HCT116 (cell line): ENCODE data around the gene TMEM205. TPM values are rescaled to one million over a fixed set of nuclear protein-coding genes. Genes with fewer than 3 reads are reported as not detected.
A peak's percentile ranks its signal among the peaks of the same experiment; 100 is the strongest.

Experiments
- ATAC-seq: fragments of 200-7000 bp; cut with Tn5 transposase; 2 replicates; pipeline ENCODE4 v1.9.1; 2020; ENCODE audit warnings: mild to moderate bottlenecking, moderate library complexity
- BruUV-seq: library from RNA; stranded (reverse); fragments of 400-500 nt; replicated peaks from 2 replicates; lab custom pipeline; 2021; lab: Mats Ljungman, UMichigan
- CTCF ChIA-PET: fragments of 300-600 bp; sonication (Branson Sonifier 250); formaldehyde crosslinking; loops from one replicate; lab custom pipeline; 2021; ENCODE audit warnings: antibody characterized with exemption; lab: Charles Lee
- POLR2A ChIA-PET: fragments of 300-600, 350-600 bp; sonication (Branson Sonifier 250); formaldehyde crosslinking; loops from one replicate; lab custom pipeline; 2021; ENCODE audit warnings: antibody characterized with exemption; lab: Charles Lee
- RAD21 ChIA-PET, 2 experiments: fragments of 300-600 bp; sonication (Branson Sonifier 250); formaldehyde crosslinking; loops; one replicate each; lab custom pipeline; 2023; ENCODE audit warnings: low total read pairs in 2 of 2; ENCODE audit not compliant: uncharacterized antibody in 2 of 2, unreplicated experiment in 2 of 2, low non-redundant PET in 1 of 2; lab: Charles Lee
- DNase-seq: peaks from one replicate; pipeline ENCODE4 v3.0.0-alpha.2; 2010; ENCODE audit warnings: low read depth, low spot score
- H2AFZ ChIP-seq: fragments of 200-600 bp; shearing (Covaris generic), sonication (generic); 2 replicates; pipeline ENCODE4 v1.6.1; 2017; ENCODE audit warnings: low read depth, mixed run types, mixed read lengths, antibody characterized with exemption, low read length; ENCODE audit not compliant: poor library complexity, severe bottlenecking
- H3K27ac ChIP-seq: 2 replicates; pipeline ENCODE4 v1.5.1; 2012; ENCODE audit warnings: low read depth, low read length
- H3K27me3 ChIP-seq: fragments of 200-600 bp; sonication (generic); 2 replicates; pipeline ENCODE4 v1.6.1; 2016; ENCODE audit warnings: mixed run types, low read length, mixed read lengths; ENCODE audit not compliant: insufficient read depth
- H3K36me3 ChIP-seq, 2 experiments: fragments of 200-500 bp in 1 of 2; fragments of 200-600 bp in 1 of 2; sonication (Bioruptor generic) in 1 of 2; sonication (generic) in 1 of 2; 2 replicates each; pipeline versions ENCODE4 v1.5.1 to v1.6.1; 2014 to 2016; ENCODE audit warnings: low read length in 2 of 2, inconsistent platforms in 1 of 2, mixed read lengths in 1 of 2, mixed run types in 1 of 2; ENCODE audit not compliant: insufficient read depth in 2 of 2, control insufficient read depth in 1 of 2
- H3K4me1 ChIP-seq, 2 experiments: fragments of 200-600 bp in 1 of 2; sonication (generic) in 1 of 2; 2 replicates each; pipeline versions ENCODE4 v1.5.1 to v1.6.1; 2012 to 2017; ENCODE audit warnings: low read length in 2 of 2, inconsistent platforms in 1 of 2, mild to moderate bottlenecking in 1 of 2, mixed read lengths in 1 of 2, mixed run types in 1 of 2, moderate library complexity in 1 of 2; ENCODE audit not compliant: insufficient read depth in 2 of 2, control insufficient read depth in 1 of 2
- H3K4me2 ChIP-seq: fragments of 200-600 bp; sonication (generic); 2 replicates; pipeline ENCODE4 v1.6.1; 2017; ENCODE audit warnings: mixed run types, low read length, mixed read lengths
- H3K4me3 ChIP-seq, 2 experiments: fragments of 200-600 bp in 1 of 2; sonication (generic) in 1 of 2; replicated peaks in 1 of 2; 2 replicates each; pipeline ENCODE4 v1.5.1; 2011 to 2016; ENCODE audit warnings: low read length in 2 of 2, control low read depth in 1 of 2, low read depth in 1 of 2, mild to moderate bottlenecking in 1 of 2, mixed read lengths in 1 of 2, mixed run types in 1 of 2
- H3K79me2 ChIP-seq: fragments of 200-600 bp; sonication (generic); 2 replicates; pipeline ENCODE4 v1.6.1; 2017; ENCODE audit warnings: mild to moderate bottlenecking, mixed run types, low read length, moderate library complexity, mixed read lengths; ENCODE audit not compliant: insufficient read depth
- H3K9ac ChIP-seq: fragments of 200-600 bp; sonication (generic); 2 replicates; pipeline ENCODE4 v1.6.1; 2016; ENCODE audit warnings: low read length, mixed read lengths
- H3K9me2 ChIP-seq: fragments of 200-600 bp; sonication (generic), shearing (Covaris generic); 2 replicates; pipeline ENCODE4 v1.6.1; 2017; ENCODE audit warnings: mixed run types, mild to moderate bottlenecking, moderate library complexity; ENCODE audit not compliant: insufficient read depth
- H3K9me3 ChIP-seq, 2 experiments: fragments of 200-500 bp in 1 of 2; fragments of 200-600 bp in 1 of 2; sonication (Bioruptor generic) in 1 of 2; sonication (generic) in 1 of 2; 2 replicates each; pipeline ENCODE4 v1.6.1; 2014 to 2017; ENCODE audit warnings: low read length in 2 of 2, mixed read lengths in 2 of 2, inconsistent platforms in 1 of 2, low read depth in 1 of 2, mild to moderate bottlenecking in 1 of 2, mixed run types in 1 of 2, moderate library complexity in 1 of 2; ENCODE audit not compliant: control insufficient read depth in 1 of 2, insufficient read depth in 1 of 2
- H4K20me1 ChIP-seq: fragments of 200-600 bp; sonication (generic), shearing (Covaris generic); 2 replicates; pipeline ENCODE4 v1.6.1; 2017; ENCODE audit warnings: mixed run types, mild to moderate bottlenecking, moderate library complexity; ENCODE audit not compliant: insufficient read depth
- CBX3 ChIP-seq: IDR thresholded peaks from 2 replicates; pipeline ENCODE4 v1.6.1; 2012; ENCODE audit warnings: low read depth
- EZH2 ChIP-seq: fragments of 200-600 bp; sonication (generic); IDR thresholded peaks from 2 replicates; pipeline ENCODE4 v1.6.1; 2017; ENCODE audit warnings: antibody characterized with exemption, mixed run types
- EZH2phosphoT487 ChIP-seq: fragments of 200-600 bp; IDR thresholded peaks from 2 replicates; pipeline ENCODE4 v1.6.1; 2018; ENCODE audit warnings: antibody characterized with exemption, borderline replicate concordance
- MAX ChIP-seq: IDR thresholded peaks from 2 replicates; pipeline ENCODE4 v1.6.1; 2012
- POLR2A ChIP-seq: IDR thresholded peaks from 2 replicates; pipeline ENCODE4 v1.7.0; 2011; ENCODE audit warnings: borderline replicate concordance; ENCODE audit not compliant: insufficient read depth, insufficient read length; ENCODE audit errors: extremely low read depth
- POLR2AphosphoS5 ChIP-seq: IDR thresholded peaks from 2 replicates; pipeline ENCODE4 v1.6.1; 2011; ENCODE audit warnings: mild to moderate bottlenecking, low read depth, low read length, moderate library complexity
- SIN3A ChIP-seq: IDR thresholded peaks from 2 replicates; pipeline ENCODE4 v1.6.1; 2012; ENCODE audit warnings: low read depth
- SP1 ChIP-seq: IDR thresholded peaks from 2 replicates; pipeline ENCODE4 v1.6.1; 2012; ENCODE audit warnings: low read depth
- YY1 ChIP-seq: IDR thresholded peaks from 2 replicates; pipeline ENCODE4 v1.6.1; 2011; ENCODE audit warnings: low read length, low read depth, moderate library complexity, mild to moderate bottlenecking; ENCODE audit not compliant: insufficient replicate concordance; ENCODE audit errors: extremely low read depth
- intact Hi-C: fragments of 100-400 bp; cut with micrococcal nuclease; formaldehyde crosslinking; loops from 2 replicates; pipeline ENCODE4 v1.10.0; 2022
- total RNA-seq: library from RNA; stranded (reverse); gene quantifications from one replicate; pipeline ENCODE4 v1.2.1, GENCODE V29; 2021; ENCODE audit not compliant: unreplicated experiment
- TF ChIP-seq, protein P1 (sequence below), 3 experiments: fragments of 200-600 bp in 1 of 3; sonication (generic) in 1 of 3; IDR thresholded peaks in 2 of 3; conservative IDR thresholded peaks in 1 of 3; 2 replicates each; pipeline ENCODE4 v1.5.1; 2012 to 2017; ENCODE audit warnings: low read depth in 2 of 3, low read length in 2 of 3, antibody characterized with exemption in 1 of 3, borderline replicate concordance in 1 of 3, control low read depth in 1 of 3, mild to moderate bottlenecking in 1 of 3, mixed read lengths in 1 of 3, mixed run types in 1 of 3, moderate library complexity in 1 of 3; ENCODE audit not compliant: insufficient read depth in 1 of 3
- TF ChIP-seq, protein P2 (sequence below): IDR thresholded peaks from 2 replicates; pipeline ENCODE4 v1.6.1; 2012; ENCODE audit warnings: low read depth

TMEM205 gene
- total RNA-seq, 1 experiment from 2014 or later: 55.9 TPM

GRCh38 chr19:11349171-11349570, 3.1 kb upstream of the TMEM205 start:
- CTCF ChIA-PET: no interaction called here
- Histone ChIP-seq H3K9me3 (peaks cover 3 to 10% of the 10 kb centered on the region in 2 experiments; a peak in 2 of 4 replicates), H3K36me3 (no peaks in the 10 kb centered on the region), H3K27ac (no peak overlapping the region), H3K9ac (no peak overlapping the region), H3K79me2 (0 out of 2 replicates have a peak, but pooled peaks cover 9% of the 10 kb centered on the region), H4K20me1 (no peaks in the 10 kb centered on the region), H3K4me2 (no peak overlapping the region), H3K4me3 (no peak overlapping the region), H3K9me2 (no peaks in the 10 kb centered on the region), H2AFZ (no peak overlapping the region), H3K4me1 (peaks cover 11 to 35% of the 10 kb centered on the region in 2 experiments), H3K27me3 (no peaks in the 10 kb centered on the region)
- no peak for DNase-seq
- POLR2A ChIA-PET: no interaction called here
- BruUV-seq: no TSS peak
- intact Hi-C loops: no loop called here
- RAD21 ChIA-PET: no interaction called here
- ATAC-seq: no peak
- TF ChIP-seq EZH2 (no peak), CBX3 (peak; percentile 70; the same call in 1 of the 2 replicates)
- TF ChIP-seq, all 23 proteins: peak for 1

DNA sequence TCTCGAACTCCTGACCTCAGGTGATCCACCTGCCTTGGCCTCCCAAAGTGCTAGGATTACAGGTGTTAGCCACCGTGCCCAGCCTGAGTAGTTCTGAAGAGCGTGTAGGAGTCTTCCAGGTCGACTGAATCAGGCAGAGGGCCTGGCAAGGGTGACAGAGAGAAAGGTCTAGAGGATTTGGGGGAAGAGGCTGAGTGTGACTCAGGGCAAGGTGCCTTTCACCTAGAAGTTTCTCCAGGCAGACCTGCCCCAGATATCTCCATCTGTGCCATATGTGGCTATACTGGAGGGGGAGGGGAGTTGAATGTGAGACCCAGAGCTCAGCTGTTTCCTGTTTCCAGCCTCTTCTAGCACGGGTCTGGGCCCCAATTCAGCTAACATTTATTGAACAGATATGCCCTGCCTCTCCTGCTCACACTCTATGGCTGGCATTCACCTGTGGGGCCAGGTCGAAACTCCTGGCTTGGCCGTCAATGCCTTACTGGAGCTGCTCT, 1.5 kb upstream of the TMEM205 start:
- DNase-seq (no peak), ATAC-seq (no peak)
- ChIA-PET CTCF (interaction anchor here (2.4 kb wide), 1 partner anchor 36 kb away, joined by 8 read pairs; the partner anchor contains the start of gene EPOR), POLR2A (interaction anchor here (2.4 kb wide), 1 partner anchor 34 kb away, joined by 15 read pairs; no protein-coding TSS in a partner anchor), RAD21 (no interaction called here)
- Histone ChIP-seq H3K4me3 (no peak overlapping the region), H3K4me2 (peak overlapping the region; percentile 94), H3K36me3 (no peaks in the 10 kb centered on the region), H3K27me3 (no peaks in the 10 kb centered on the region), H3K9me2 (no peaks in the 10 kb centered on the region), H3K79me2 (0 out of 2 replicates have a peak, but pooled peaks cover 9% of the 10 kb centered on the region), H4K20me1 (no peaks in the 10 kb centered on the region), H2AFZ (no peak overlapping the region), H3K4me1 (peaks cover 25 to 51% of the 10 kb centered on the region in 2 experiments), H3K9ac (no peak overlapping the region), H3K27ac (peak overlapping the region; percentile 67; the same call in 1 of the 2 replicates), H3K9me3 (peaks cover 3 to 10% of the 10 kb centered on the region in 2 experiments; a peak in 2 of 4 replicates)
- intact Hi-C loops: no loop called here
- TF ChIP-seq POLR2A (no peak), POLR2AphosphoS5 (no peak), YY1 (no peak), SP1 (no peak), MAX (no peak), EZH2 (no peak), SIN3A (no peak), EZH2phosphoT487 (no peak)
- TF ChIP-seq, protein P1, sequence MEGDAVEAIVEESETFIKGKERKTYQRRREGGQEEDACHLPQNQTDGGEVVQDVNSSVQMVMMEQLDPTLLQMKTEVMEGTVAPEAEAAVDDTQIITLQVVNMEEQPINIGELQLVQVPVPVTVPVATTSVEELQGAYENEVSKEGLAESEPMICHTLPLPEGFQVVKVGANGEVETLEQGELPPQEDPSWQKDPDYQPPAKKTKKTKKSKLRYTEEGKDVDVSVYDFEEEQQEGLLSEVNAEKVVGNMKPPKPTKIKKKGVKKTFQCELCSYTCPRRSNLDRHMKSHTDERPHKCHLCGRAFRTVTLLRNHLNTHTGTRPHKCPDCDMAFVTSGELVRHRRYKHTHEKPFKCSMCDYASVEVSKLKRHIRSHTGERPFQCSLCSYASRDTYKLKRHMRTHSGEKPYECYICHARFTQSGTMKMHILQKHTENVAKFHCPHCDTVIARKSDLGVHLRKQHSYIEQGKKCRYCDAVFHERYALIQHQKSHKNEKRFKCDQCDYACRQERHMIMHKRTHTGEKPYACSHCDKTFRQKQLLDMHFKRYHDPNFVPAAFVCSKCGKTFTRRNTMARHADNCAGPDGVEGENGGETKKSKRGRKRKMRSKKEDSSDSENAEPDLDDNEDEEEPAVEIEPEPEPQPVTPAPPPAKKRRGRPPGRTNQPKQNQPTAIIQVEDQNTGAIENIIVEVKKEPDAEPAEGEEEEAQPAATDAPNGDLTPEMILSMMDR (IDR thresholded peaks at IDR 0.05 in 2 of 3, conservative IDR thresholded peaks at IDR 0.05 in 1 of 3; ENCODE audit: borderline replicate concordance in 1 of 3, insufficient read depth in 1 of 3, low read depth in 2 of 3, low read length in 2 of 3): no peak
- TF ChIP-seq, protein P2, sequence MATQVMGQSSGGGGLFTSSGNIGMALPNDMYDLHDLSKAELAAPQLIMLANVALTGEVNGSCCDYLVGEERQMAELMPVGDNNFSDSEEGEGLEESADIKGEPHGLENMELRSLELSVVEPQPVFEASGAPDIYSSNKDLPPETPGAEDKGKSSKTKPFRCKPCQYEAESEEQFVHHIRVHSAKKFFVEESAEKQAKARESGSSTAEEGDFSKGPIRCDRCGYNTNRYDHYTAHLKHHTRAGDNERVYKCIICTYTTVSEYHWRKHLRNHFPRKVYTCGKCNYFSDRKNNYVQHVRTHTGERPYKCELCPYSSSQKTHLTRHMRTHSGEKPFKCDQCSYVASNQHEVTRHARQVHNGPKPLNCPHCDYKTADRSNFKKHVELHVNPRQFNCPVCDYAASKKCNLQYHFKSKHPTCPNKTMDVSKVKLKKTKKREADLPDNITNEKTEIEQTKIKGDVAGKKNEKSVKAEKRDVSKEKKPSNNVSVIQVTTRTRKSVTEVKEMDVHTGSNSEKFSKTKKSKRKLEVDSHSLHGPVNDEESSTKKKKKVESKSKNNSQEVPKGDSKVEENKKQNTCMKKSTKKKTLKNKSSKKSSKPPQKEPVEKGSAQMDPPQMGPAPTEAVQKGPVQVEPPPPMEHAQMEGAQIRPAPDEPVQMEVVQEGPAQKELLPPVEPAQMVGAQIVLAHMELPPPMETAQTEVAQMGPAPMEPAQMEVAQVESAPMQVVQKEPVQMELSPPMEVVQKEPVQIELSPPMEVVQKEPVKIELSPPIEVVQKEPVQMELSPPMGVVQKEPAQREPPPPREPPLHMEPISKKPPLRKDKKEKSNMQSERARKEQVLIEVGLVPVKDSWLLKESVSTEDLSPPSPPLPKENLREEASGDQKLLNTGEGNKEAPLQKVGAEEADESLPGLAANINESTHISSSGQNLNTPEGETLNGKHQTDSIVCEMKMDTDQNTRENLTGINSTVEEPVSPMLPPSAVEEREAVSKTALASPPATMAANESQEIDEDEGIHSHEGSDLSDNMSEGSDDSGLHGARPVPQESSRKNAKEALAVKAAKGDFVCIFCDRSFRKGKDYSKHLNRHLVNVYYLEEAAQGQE: no peak
- BruUV-seq: no TSS peak
